Lower lobe of right lung (tissue), 2 donors: ENCODE measurements around the gene PNMA6E. TPM values are rescaled to one million over a fixed set of nuclear protein-coding genes. Genes with fewer than 3 reads are reported as not detected.

Source experiments
- ATAC-seq, 2 donors: fragments of 200-7000 bp; cut with Tn5 transposase; one replicate each; pipeline ENCODE4 v1.9.1; 2020 to 2022; ENCODE audit warnings: mild to moderate bottlenecking in 2 of 2, moderate library complexity in 2 of 2
- DNase-seq: peaks from one replicate; pipeline ENCODE4 v3.0.0-alpha.2; 2020
- H3K27ac ChIP-seq: fragments of 200-600 bp; one replicate; pipeline ENCODE4 v1.8.0; 2022
- H3K27me3 ChIP-seq: fragments of 200-600 bp; one replicate; pipeline ENCODE4 v1.8.0; 2022; ENCODE audit warnings: low read depth
- H3K36me3 ChIP-seq: fragments of 200-600 bp; one replicate; pipeline ENCODE4 v1.8.0; 2022; ENCODE audit warnings: mild to moderate bottlenecking
- H3K4me1 ChIP-seq: fragments of 200-600 bp; one replicate; pipeline ENCODE4 v1.8.0; 2022
- H3K4me3 ChIP-seq: fragments of 200-600 bp; one replicate; pipeline ENCODE4 v1.8.0; 2022; ENCODE audit warnings: mild to moderate bottlenecking
- H3K9me3 ChIP-seq: fragments of 200-600 bp; one replicate; pipeline ENCODE4 v1.8.0; 2022
- CTCF ChIP-seq: fragments of 200-600 bp; IDR thresholded peaks from one replicate; pipeline ENCODE4 v1.8.0; 2022; ENCODE audit warnings: antibody characterized with exemption, mild to moderate bottlenecking
- intact Hi-C: fragments of 100-400 bp; cut with DNase I; formaldehyde crosslinking; loops from one replicate; pipeline ENCODE4 v1.11.0; 2022
- total RNA-seq: library from RNA; stranded (reverse); fragmentation: NEBNext Ultra II Directional; extraction: Animal tissue kit (Norgen Biotek cat#: 25700); gene quantifications from one replicate; pipeline ENCODE4 v1.2.1, GENCODE V29; 2021
- donor health status: DM: no; HTN: yes; CAD: no; lungs with severe emphysema.

The PNMA6E gene
- total RNA-seq, 1 donor from 2014 or later, result not detected

DNA sequence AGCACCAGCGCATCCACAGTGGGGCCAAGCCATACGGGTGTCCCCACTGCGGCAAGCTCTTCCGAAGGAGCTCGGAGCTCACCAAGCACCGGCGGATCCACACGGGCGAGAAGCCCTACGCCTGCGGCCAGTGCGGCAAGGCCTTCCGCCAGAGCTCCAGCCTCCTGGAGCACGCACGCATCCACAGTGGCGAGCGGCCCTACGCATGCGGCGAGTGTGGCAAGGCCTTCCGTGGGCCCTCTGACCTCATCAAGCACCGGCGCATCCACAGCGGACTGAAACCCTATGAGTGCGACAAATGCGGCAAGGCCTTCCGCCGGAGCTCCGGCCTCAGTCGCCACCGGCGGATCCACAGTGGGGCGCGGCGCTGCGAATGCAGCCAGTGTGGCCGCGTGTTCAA is 53.6 kb downstream of the PNMA6E start:
- H3K9me3 ChIP-seq, result no peaks in the 10 kb centered on the region
- H3K4me3 ChIP-seq, result no peak overlapping the region
- DNase-seq, result no peak
- no peak overlapping the region for H3K27ac ChIP-seq
- intact Hi-C loops, result no loop called here
- TF ChIP-seq CTCF, result no peak
- no peak for ATAC-seq
- H3K4me1 ChIP-seq, result no peaks in the 10 kb centered on the region
- peaks cover 34% of the 10 kb centered on the region for H3K36me3 ChIP-seq
- H3K27me3 ChIP-seq, result no peaks in the 10 kb centered on the region

Other genes starting within 250 kb of the PNMA6E start
- not detected for gene MAGEA1, start 222.1 kb downstream of the PNMA6E start, total RNA-seq
- gene PNMA6F, start 79.6 kb downstream of the PNMA6E start, total RNA-seq, result not detected
- 7.6 TPM for gene ZNF275, start 67.2 kb downstream of the PNMA6E start, total RNA-seq
- 4.5 TPM for gene ZFP92, start 10.1 kb upstream of the PNMA6E start, total RNA-seq
- 0.80 TPM for gene TREX2, start 44.7 kb upstream of the PNMA6E start, total RNA-seq
- gene HAUS7, start 69.2 kb upstream of the PNMA6E start, total RNA-seq, result 22.7 TPM
- 157 TPM for gene BGN, start 93.6 kb upstream of the PNMA6E start, total RNA-seq
- not detected for gene ATP2B3, start 116.3 kb upstream of the PNMA6E start, total RNA-seq
- 17.0 TPM for gene CCNQ, start 197.8 kb upstream of the PNMA6E start, total RNA-seq
- gene DUSP9, start 245.9 kb upstream of the PNMA6E start, total RNA-seq, result not detected